HuH-7 (cell line): ENCODE results near the gene AKT2.
A peak's percentile ranks its signal among the peaks of the same experiment; 100 is the strongest.

Experiments
- DNase-seq: peaks from one replicate; pipeline ENCODE4 v3.0.0; 2011; ENCODE audit warnings: low spot score

Gene AKT2

GRCh38 chr19:40300668-40301067 is 15.5 kb upstream of the AKT2 start:
- no peak for DNase-seq

GRCh38 chr19:40298026-40298425 is 12.9 kb upstream of the AKT2 start:
- no peak for DNase-seq

- DNase-seq, result no peak
Observed at GRCh38 chr19:40294560-40294959, 9.4 kb upstream of the AKT2 start.

GRCh38 chr19:40286971-40287421 is 1.9 kb upstream of the AKT2 start:
- no peak for DNase-seq

GRCh38 chr19:40286235-40286970 is 1.3 kb upstream of the AKT2 start:
- no peak for DNase-seq

- DNase-seq, result peak; percentile 97
Observed at GRCh38 chr19:40285353-40286234, 449 bp upstream of the AKT2 start.

GRCh38 chr19:40284251-40284500 is 969 bp downstream of the AKT2 start:
- no peak for DNase-seq

GRCh38 chr19:40283414-40284250 is 1.5 kb downstream of the AKT2 start:
- no peak for DNase-seq

GRCh38 chr19:40282920-40283319 is 2.2 kb downstream of the AKT2 start:
- DNase-seq, result no peak

GRCh38 chr19:40282209-40282580 is 3.0 kb downstream of the AKT2 start:
- no peak for DNase-seq

- no peak for DNase-seq
Observed at GRCh38 chr19:40281381-40282208, 3.5 kb downstream of the AKT2 start.

- no peak for DNase-seq
Observed at GRCh38 chr19:40280608-40281221, 4.4 kb downstream of the AKT2 start.

- DNase-seq, result no peak
Observed at GRCh38 chr19:40279761-40280607, 5.2 kb downstream of the AKT2 start.

GRCh38 chr19:40279120-40279551 is 6.0 kb downstream of the AKT2 start:
- DNase-seq, result no peak

- no peak for DNase-seq
Observed at GRCh38 chr19:40278361-40279035, 6.6 kb downstream of the AKT2 start.

- DNase-seq, result no peak
Observed at GRCh38 chr19:40277356-40278059, 7.6 kb downstream of the AKT2 start.

GRCh38 chr19:40274585-40275544 is 10.3 kb downstream of the AKT2 start:
- no peak for DNase-seq
